ENCODE measurements around the gene NSD2.
"Not testable (repeated sequence)": the region's sequence is repeated elsewhere in the genome, so short reads cannot be mapped to it uniquely, and the experiment has no call there.

GRCh38 chr4:1909696-1910095 lies 38.5 kb downstream of the NSD2 start:
- TF ChIP-seq CTCF (IDR thresholded peaks at IDR 0.05; ENCODE audit: insufficient read depth, low read length, poor library complexity, severe bottlenecking); EZH2phosphoT487 (conservative IDR thresholded peaks at IDR 0.05; ENCODE audit: low read length): not testable (repeated sequence)

All from SU-DHL-6 (cell line).